Thyroid gland (tissue), 4 donors: ENCODE data around the gene DNAJB14. TPM values are rescaled to one million over a fixed set of nuclear protein-coding genes. Genes with fewer than 3 reads are reported as not detected.

Source experiments
- DNase-seq, 2 donors: peaks; one replicate each; pipeline ENCODE4 v3.0.0-alpha.2; 2019
- H3K27ac ChIP-seq, 3 donors: fragments of 200-600 bp; sonication (generic); 1 replicate in 2 of 3; 2 replicates in 1 of 3; pipeline ENCODE4 v1.5.1; 2016 to 2019; ENCODE audit warnings: mild to moderate bottlenecking in 1 of 3, moderate library complexity in 1 of 3
- H3K27me3 ChIP-seq: fragments of 200-600 bp; sonication (generic); one replicate; pipeline ENCODE4 v1.5.1; 2019
- H3K36me3 ChIP-seq, 2 donors: fragments of 200-600 bp; sonication (generic); one replicate each; pipeline ENCODE4 v1.5.1; 2016 to 2019
- H3K4me1 ChIP-seq, 2 donors: fragments of 200-600 bp; sonication (generic); one replicate each; pipeline ENCODE4 v1.5.1; 2017 to 2019
- H3K4me3 ChIP-seq, 3 donors: fragments of 200-600 bp; sonication (generic); replicated peaks in 1 of 3; 1 replicate in 2 of 3; 2 replicates in 1 of 3; pipeline ENCODE4 v1.5.1; 2016; ENCODE audit warnings: mild to moderate bottlenecking in 1 of 3
- H3K9me3 ChIP-seq: fragments of 200-600 bp; sonication (generic); one replicate; pipeline ENCODE4 v1.5.1; 2017
- POLR2A ChIP-seq, 2 donors: fragments of 450-650 bp; IDR thresholded peaks; one replicate each; pipeline ENCODE4 v1.6.1; 2017; ENCODE audit warnings: antibody characterized with exemption in 2 of 2, mild to moderate bottlenecking in 2 of 2, moderate library complexity in 1 of 2
- WGBS, 2 donors: methylation state at CpG; one replicate each; pipeline ENCODE4 v1.1.5; 2017; 5-methylcytosine and 5-hydroxymethylcytosine counted together
- intact Hi-C: fragments of 100-400 bp; cut with DNase I; formaldehyde crosslinking; loops from one replicate; pipeline ENCODE4 v1.15.1; 2023
- total RNA-seq, 4 donors: library from RNA; depleted of rRNA; stranded (reverse); fragments of >200 nt; gene quantifications; one replicate each; pipeline ENCODE4 v1.2.3, GENCODE V29; 2016
- TF ChIP-seq, protein P1 (sequence below), 6 experiments: fragments of 200-600 bp in 3 of 6; fragments of 450-650 bp in 3 of 6; sonication (generic) in 3 of 6; IDR thresholded peaks; one replicate each; pipeline ENCODE4 v1.5.1; 2016 to 2019; ENCODE audit warnings: antibody characterized with exemption in 6 of 6, mild to moderate bottlenecking in 2 of 6, inconsistent platforms in 1 of 6, moderate library complexity in 1 of 6

The DNAJB14 gene
- total RNA-seq, 4 donors from 2014 or later: 48.1 to 84.4 (median 72.3) TPM

DNA sequence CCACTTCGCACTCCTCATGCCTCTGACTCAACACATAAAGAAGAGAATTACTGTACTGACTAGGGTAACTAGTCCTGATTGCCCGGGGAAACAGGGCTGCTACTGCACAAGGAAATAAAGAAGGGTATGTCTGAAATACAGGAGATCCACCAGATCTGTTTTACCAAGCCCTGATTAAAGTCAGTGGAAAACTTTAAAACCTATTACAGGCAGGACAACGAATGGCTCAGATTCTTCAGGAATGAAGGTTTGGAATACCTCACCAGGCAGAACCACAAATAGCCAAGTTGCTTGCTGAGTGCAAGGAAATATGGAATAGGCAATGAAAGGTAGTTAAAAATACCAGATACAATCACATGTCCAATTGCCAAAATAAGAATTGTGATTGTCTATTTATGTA, 69.5 kb downstream of the DNAJB14 start:
- H3K9me3 ChIP-seq: no peaks in the 10 kb centered on the region
- no peak for TF ChIP-seq POLR2A (IDR thresholded peaks at IDR 0.05)
- TF ChIP-seq, protein P1, sequence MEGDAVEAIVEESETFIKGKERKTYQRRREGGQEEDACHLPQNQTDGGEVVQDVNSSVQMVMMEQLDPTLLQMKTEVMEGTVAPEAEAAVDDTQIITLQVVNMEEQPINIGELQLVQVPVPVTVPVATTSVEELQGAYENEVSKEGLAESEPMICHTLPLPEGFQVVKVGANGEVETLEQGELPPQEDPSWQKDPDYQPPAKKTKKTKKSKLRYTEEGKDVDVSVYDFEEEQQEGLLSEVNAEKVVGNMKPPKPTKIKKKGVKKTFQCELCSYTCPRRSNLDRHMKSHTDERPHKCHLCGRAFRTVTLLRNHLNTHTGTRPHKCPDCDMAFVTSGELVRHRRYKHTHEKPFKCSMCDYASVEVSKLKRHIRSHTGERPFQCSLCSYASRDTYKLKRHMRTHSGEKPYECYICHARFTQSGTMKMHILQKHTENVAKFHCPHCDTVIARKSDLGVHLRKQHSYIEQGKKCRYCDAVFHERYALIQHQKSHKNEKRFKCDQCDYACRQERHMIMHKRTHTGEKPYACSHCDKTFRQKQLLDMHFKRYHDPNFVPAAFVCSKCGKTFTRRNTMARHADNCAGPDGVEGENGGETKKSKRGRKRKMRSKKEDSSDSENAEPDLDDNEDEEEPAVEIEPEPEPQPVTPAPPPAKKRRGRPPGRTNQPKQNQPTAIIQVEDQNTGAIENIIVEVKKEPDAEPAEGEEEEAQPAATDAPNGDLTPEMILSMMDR (IDR thresholded peaks at IDR 0.05): no peak
- no peak overlapping the region for H3K4me3 ChIP-seq
- peaks cover 32 to 33% of the 10 kb centered on the region in 2 donors for H3K36me3 ChIP-seq
- no peaks in the 10 kb centered on the region for H3K4me1 ChIP-seq
- no peak overlapping the region for H3K27ac ChIP-seq
- DNase-seq: no peak
- intact Hi-C loops: no loop called here
- WGBS, 2 donors: 87 to 92% methylated on average over 3 of the region's 3 CpGs
- no peaks in the 10 kb centered on the region for H3K27me3 ChIP-seq

DNA sequence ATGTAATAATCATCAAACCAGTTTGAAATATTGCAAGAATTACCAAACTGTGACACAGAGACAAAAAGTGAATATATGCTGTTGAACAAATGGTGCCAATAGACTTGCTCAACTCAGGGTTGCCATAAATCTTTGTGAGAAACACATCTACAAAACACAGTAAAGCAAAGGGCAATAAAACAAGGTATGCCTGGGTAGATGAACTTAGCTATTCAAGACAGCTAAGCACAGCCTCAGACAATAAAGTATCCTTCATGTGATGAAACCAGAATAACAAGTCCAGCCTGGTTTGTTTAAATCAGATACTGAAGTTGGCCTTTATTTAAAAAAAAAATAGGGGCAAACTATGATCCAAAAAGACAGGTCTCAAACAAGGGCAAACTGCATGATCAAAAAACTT, 71.3 kb downstream of the DNAJB14 start:
- Histone ChIP-seq H3K9me3 (no peaks in the 10 kb centered on the region), H3K4me1 (no peaks in the 10 kb centered on the region), H3K27me3 (no peaks in the 10 kb centered on the region), H3K4me3 (no peak overlapping the region), H3K36me3 (peaks cover 15% of the 10 kb centered on the region in 2 donors), H3K27ac (no peak overlapping the region)
- TF ChIP-seq, protein P1 (IDR thresholded peaks at IDR 0.05): no peak
- TF ChIP-seq POLR2A (IDR thresholded peaks at IDR 0.05): no peak
- intact Hi-C loops: no loop called here
- no peak for DNase-seq

DNA sequence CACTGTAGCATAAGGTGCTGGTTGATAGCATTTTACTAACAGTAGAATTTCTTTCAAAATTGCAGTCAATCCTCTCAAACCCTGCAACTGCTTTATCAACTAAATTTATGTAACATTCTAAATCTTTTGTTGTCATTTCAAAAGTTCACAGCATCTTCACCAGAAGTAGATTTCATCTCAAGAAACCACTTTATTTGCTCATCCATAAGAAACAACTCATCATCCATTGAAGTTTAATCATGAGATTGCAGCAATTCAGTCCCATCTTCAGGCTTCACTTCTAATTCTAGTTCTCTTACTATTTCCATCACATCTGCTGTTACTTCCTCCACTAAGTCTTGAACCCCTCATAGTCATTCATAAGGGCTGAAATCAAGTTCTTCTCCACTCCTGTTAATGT, 73.8 kb downstream of the DNAJB14 start:
- H3K27me3 ChIP-seq: no peaks in the 10 kb centered on the region
- no peak for TF ChIP-seq POLR2A (IDR thresholded peaks at IDR 0.05)
- TF ChIP-seq, protein P1 (IDR thresholded peaks at IDR 0.05): no peak
- no peak overlapping the region for H3K4me3 ChIP-seq
- intact Hi-C loops: no loop called here
- H3K4me1 ChIP-seq: no peaks in the 10 kb centered on the region
- H3K9me3 ChIP-seq: no peaks in the 10 kb centered on the region
- no peak for DNase-seq
- H3K36me3 ChIP-seq: no peaks in the 10 kb centered on the region
- H3K27ac ChIP-seq: no peak overlapping the region

DNA sequence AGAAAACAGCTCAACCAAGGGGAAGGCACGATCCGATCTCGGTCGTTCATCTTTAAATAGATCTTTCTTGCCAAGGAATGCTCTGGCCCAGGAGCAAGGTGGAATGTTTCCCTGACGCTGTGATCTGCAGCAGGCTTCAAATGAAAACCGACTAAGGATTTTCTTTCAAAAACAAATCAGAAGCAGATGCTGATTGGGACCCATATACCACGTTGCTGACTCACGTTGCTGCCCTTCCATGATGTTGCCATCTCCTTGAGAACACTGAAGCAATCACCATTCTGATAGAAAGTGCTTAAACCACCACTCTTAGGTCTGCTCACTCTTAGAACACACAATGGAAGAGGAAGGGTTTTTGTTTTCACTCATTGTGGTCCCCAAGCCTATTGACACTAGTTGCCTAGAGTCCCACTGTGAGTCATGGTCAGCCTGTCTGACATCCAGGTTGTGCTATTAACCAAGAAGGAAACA, 78.3 kb downstream of the DNAJB14 start:
- no peaks in the 10 kb centered on the region for H3K36me3 ChIP-seq
- H3K4me1 ChIP-seq: no peaks in the 10 kb centered on the region
- H3K27me3 ChIP-seq: no peaks in the 10 kb centered on the region
- H3K4me3 ChIP-seq: no peak overlapping the region
- intact Hi-C loops: no loop called here
- no peak overlapping the region for H3K27ac ChIP-seq
- DNase-seq: peak in 1 of 2 donors; percentile 39
- 43 to 50% methylated on average over 8 of the region's 8 CpGs for WGBS, 2 donors
- no peak for TF ChIP-seq POLR2A (IDR thresholded peaks at IDR 0.05)
- TF ChIP-seq, protein P1 (IDR thresholded peaks at IDR 0.05): no peak
- H3K9me3 ChIP-seq: no peaks in the 10 kb centered on the region

DNA sequence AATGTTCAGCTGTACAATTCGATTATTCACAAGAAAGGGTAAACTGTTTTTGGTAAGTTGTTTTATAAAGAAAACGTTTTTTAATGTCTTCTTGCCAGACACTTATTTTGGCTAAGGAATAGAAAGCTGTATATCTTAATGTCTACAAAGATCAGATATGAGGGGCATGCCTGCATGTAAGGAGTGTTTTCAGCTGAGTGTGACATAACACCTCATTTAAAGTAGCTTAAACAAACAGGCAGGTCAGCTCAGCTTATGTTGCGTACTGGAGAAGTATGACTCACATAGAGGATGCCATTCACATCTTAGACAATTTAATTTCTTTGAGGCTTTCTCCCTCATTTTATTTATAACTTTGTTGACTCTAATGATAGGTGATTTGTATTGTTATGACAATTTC, 82.6 kb downstream of the DNAJB14 start:
- Histone ChIP-seq H3K36me3 (no peaks in the 10 kb centered on the region), H3K27me3 (no peaks in the 10 kb centered on the region), H3K27ac (no peak overlapping the region), H3K9me3 (no peaks in the 10 kb centered on the region), H3K4me3 (no peak overlapping the region), H3K4me1 (peaks cover 0 to 6% of the 10 kb centered on the region in 2 donors)
- TF ChIP-seq POLR2A (IDR thresholded peaks at IDR 0.05): no peak
- TF ChIP-seq, protein P1 (IDR thresholded peaks at IDR 0.05): no peak
- DNase-seq: no peak
- intact Hi-C loops: no loop called here
- WGBS, 2 donors: 58 to 77% methylated on average over 3 of the region's 3 CpGs
